GM18909 (cell line): ENCODE results near the gene PARP12.

ENCODE experiments used
- ATAC-seq: cut with Tn5 transposase; IDR thresholded peaks from one replicate; pipeline ENCODE4 v1.9.1; 2021; ENCODE audit warnings: mild to moderate bottlenecking; ENCODE audit not compliant: unreplicated experiment, poor library complexity

The PARP12 gene

GRCh38 chr7:139995017-139995915, 67.5 kb downstream of the PARP12 start:
- no peak for ATAC-seq

DNA sequence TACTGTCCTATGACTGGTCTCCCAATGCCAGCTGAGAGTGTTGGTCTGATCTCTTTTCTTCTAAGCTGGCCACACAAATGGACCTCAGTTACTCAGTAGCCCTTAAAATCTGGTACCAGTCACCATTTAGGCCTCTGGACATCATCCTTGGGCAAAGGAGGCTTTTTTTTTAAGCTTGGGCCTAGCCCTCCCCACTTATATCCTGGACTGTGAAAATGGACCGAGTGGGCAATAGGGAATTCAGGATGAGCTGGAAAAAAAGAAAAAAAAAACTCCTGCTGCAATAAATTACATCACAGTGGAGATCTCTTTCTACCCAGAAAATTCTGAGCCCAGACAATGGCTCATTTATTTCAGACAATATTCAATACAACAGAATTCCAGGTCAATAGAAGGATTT, 68.4 kb downstream of the PARP12 start:
- ATAC-seq, result no peak

GRCh38 chr7:139993592-139993991, 69.2 kb downstream of the PARP12 start:
- no peak for ATAC-seq

DNA sequence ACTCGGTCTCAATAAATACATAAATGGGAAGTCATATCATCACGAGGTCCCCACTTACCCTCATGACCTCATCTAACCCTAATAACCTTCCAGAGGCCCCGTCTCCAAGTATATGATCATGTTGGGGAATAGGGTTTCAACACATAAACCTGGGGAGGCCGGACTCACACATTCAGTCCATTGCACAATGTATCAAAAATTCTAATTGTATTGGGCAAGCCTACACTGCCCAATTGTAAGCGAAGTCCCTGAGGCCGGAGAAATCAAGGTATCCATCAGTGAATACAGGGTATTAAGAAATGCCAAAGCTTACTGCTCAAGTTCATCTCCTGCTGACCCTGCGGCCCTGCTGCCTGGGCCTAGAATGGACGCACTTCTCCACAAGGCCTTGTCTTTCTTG, 69.6 kb downstream of the PARP12 start:
- ATAC-seq, result no peak

GRCh38 chr7:139992353-139993044, 70.3 kb downstream of the PARP12 start:
- ATAC-seq, result no peak

DNA sequence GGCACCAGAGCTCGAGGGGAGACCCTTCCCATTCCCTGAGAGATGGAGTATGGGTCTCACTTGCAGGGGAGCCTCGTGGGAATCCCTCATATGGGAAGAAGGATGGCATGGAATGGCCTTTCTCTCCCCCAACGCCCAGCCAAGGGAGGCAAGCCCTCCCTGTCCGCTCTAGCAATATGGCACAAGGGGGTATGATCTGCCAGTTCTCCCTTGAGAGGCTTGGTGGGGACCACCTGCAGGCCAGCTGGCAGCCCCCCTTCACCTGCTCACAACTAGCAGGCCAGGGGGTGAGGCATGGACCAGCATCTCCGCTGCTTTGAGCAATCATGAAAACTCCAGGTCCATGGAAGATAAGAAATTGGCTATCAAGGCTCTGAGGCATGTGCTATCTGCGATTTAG, 70.8 kb downstream of the PARP12 start:
- no peak for ATAC-seq

- ATAC-seq, result no peak
Measured at GRCh38 chr7:139991269-139991666, 71.5 kb downstream of the PARP12 start.

DNA sequence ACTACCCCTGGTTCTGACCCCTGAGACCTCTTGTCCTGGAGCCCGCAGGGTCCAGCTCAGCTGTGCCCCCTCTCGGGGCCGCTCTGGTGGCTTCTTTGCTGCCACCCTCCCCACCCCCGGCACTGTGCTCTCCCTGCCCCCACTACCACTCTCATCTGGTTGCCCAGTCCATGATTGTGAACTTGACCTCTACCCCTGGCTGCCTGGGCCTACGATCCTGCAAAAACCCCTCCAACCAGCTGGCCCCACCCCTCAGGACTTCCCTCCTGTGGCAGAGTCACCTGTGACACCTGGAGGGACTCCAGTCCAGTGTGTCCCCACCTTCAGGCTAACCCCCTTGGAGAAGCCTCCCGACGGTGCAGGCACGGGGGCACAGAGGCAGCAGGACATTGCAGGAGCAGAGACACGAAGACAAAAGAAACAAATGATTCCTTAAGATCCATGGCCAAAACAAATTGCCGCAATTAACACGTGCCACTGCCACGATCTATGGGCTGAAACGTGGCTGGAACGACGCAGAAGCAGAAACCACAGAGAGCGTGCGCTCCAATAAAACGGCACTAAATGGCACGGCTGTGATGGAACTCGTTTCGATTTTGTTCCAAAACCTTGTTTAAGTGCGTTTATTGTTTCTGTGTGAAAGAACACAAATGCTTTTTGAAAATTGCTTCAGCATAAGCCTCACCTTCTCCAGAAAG, 72.0 kb downstream of the PARP12 start:
- no peak for ATAC-seq

- ATAC-seq, result no peak
Measured at GRCh38 chr7:139990142-139990535, 72.6 kb downstream of the PARP12 start.

- no peak for ATAC-seq
Measured at GRCh38 chr7:139989366-139990141, 73.2 kb downstream of the PARP12 start.

- ATAC-seq, result no peak
Measured at GRCh38 chr7:139987691-139988516, 74.8 kb downstream of the PARP12 start.

DNA sequence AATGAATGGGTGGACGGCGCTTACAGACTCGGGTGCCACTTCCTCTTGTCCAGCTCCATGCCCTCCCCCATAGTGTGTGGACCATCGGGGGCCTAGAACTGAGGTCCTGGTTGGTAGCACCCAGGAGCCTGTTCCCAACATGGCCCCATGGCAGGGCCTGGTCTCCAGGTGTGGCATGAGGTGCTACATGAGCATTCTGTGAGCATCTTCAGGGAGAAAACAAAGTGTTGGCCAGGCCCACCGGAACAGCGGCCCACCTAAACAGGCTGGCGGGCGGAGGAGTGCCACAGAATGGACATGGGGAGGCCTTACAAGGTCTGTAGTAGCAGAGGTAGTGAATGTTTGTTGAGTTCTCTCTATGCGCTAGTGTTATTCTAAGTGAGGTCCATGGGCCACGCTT, 76.9 kb downstream of the PARP12 start:
- no peak for ATAC-seq

DNA sequence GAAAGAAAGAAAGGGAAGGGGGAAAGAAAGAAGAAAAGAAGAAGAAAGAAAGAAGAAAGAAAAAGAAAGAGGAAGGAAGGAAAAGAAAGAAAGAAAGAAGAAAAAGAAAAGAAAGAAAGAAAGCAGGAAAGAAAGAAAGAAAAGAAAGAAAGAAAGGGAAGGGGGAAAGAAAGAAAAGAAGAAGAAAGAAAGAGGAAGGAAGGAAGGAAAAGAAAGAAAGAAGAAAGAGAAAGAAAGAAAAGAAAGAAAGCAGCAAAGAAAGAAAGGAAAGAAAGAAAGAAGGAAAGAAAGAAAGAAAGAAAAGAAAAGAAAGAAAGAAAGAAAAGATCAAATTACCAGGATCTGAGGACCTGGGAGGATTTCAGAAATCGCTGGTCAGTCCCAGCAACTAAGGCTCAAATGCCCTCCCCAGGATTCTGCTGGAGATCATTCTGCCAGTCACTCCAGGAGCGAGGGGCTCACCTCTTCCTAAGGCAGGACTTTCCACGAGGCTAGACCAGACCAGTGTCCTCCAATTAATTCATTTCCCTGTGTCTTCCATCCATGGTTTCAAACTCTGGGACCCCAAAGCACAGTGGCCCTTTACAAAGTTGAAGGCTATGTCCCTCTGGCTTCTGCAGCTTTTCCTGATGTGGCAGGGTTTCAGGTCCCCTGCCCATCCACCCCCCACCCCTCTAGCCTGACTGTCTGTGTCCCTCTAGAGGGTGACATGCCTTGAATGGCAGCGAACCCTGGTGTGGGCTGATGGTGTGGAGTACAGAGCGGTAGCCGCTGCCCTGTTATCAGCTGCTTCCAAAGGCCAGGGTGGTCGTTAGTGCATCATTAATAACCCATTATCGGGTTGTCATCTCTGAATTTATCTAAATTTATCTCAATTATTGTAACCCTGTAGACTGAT, 77.9 kb downstream of the PARP12 start:
- ATAC-seq, result no peak

DNA sequence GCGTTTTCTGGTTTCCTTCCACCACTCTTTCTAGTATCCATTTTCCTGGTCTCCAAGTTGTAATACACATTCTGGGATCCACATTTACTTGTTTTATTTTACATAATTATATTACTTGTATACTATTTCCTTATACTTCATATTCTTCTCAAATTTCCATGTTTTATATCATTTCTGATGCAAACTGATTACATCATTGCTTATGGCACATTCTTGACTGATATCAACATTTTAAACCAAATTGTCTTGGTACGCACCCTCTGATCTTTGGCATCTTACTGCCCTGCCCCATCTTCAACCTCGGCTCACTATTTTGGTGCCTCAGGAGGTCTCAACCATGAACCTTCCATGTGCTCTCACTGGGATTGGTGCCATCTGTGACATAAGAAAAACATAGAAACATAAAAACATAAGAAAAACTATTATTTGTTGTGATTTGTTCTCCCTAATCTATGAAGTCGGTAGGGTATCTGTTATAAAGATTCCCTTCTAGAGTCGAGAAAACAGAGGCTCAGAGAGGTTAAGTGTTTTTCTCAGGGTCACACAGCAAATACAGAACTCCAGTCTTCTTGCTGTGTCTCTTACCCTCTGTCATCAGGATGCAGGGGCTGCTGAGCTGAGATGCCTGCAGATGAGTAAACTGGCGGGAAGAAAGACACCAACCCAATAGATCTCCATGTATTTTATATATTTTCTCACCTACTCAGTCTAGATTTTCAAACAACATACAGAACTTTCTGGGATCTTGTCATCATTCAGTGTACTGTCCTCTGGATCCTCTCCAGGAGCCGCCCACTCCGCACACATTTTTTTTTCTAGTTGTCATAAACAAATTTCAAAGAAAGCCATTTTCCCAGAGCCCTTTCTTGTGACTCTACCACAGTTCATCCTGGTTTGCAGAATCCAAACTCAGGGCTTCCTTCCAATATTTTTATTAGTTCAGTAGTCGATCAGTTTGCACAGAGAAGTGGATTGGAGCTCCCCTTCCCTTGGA, 79.5 kb downstream of the PARP12 start:
- ATAC-seq, result no peak

DNA sequence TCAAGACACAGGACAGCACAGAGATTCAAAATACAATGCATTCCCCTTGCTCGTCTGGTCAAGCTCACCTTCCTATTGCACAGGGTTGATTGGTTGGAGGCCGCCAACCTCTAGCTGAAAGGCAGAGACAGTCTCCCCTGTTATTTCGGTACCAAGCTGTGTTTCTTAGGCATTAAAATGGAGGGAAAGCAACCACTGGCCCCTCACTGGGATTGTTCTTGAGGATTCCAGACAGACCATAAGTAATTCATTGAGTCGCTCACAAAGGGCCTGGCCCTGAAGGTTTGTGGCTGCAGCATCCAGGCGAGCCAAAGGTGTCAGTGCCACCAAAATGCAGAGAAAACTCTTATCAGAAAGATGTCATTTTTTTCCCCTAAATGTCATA, 81.2 kb downstream of the PARP12 start:
- ATAC-seq, result no peak

DNA sequence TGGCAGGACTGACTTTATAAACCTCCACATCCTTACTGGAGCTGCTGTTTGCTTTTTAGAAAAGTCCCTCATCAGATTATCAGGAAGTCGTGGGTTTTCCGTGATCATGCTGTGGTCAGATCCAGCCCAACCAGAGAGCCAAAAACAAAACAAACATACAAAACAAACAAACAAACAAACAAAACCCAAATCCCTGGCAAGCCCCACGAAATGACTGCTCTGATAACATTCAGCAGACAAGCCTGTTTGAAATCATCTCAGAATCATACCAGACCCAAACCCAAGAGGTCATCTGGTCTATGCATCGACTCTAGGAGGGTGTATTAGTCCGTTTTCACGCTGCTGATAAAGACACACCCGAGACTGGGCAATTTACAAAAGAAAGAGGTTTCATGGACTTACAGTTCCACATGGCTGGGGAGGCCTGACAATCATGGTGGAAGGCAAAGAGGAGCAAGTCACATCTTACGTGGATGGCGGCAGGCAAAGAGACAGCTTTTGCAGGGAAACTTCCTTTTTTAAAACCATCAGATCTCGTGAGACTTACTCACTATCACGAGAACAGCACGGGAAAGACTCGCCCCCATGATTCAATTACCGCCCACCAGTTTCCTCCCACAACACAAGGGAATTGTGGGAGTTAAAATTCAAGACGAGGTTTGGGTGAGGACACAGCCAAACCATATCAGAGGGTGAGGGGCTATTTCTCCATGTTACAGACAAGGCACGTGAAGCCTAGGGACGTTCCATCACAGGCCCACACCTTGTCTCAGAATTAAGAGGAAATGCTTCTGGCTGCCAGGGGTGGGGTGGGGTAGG, 85.7 kb downstream of the PARP12 start:
- no peak for ATAC-seq
